Tibial nerve (tissue), 4 donors: Measurements from ENCODE around the gene PDZRN3. TPM values are rescaled to one million over a fixed set of nuclear protein-coding genes. Genes with fewer than 3 reads are reported as not detected.

ENCODE experiments used
- DNase-seq, 2 donors: peaks; one replicate each; pipeline ENCODE4 v3.0.0-alpha.2; 2019; ENCODE audit warnings: low spot score in 2 of 2
- H3K27ac ChIP-seq, 4 donors: fragments of 200-600 bp; sonication (generic) in 3 of 4; one replicate each; pipeline ENCODE4 v1.5.1; 2017 to 2019; ENCODE audit warnings: mild to moderate bottlenecking in 1 of 4
- H3K27me3 ChIP-seq, 2 donors: fragments of 200-600 bp; sonication (generic) in 1 of 2; one replicate each; pipeline versions ENCODE4 v1.5.1 to v1.6.0; 2017 to 2019
- H3K36me3 ChIP-seq, 3 donors: fragments of 200-600 bp; sonication (generic); one replicate each; pipeline ENCODE4 v1.5.1; 2018 to 2019
- H3K4me1 ChIP-seq, 4 donors: fragments of 200-600 bp; sonication (generic) in 3 of 4; one replicate each; pipeline ENCODE4 v1.5.1; 2017 to 2019
- H3K4me3 ChIP-seq, 4 donors: fragments of 200-600 bp; sonication (generic) in 3 of 4; one replicate each; pipeline ENCODE4 v1.5.1; 2017 to 2019; ENCODE audit warnings: mild to moderate bottlenecking in 1 of 4, moderate library complexity in 1 of 4
- H3K9me3 ChIP-seq, 4 donors: fragments of 200-600 bp; sonication (generic) in 3 of 4; one replicate each; pipeline ENCODE4 v1.5.1; 2017 to 2019
- EP300 ChIP-seq, 2 donors: sonication (generic); formaldehyde crosslinking; IDR thresholded peaks; one replicate each; pipeline ENCODE4 v1.6.1; 2017; ENCODE audit warnings: antibody characterized with exemption in 2 of 2, mild to moderate bottlenecking in 1 of 2
- POLR2A ChIP-seq, 2 donors: fragments of 450-650 bp; IDR thresholded peaks; one replicate each; pipeline ENCODE4 v1.6.1; 2017; ENCODE audit warnings: antibody characterized with exemption in 2 of 2, mild to moderate bottlenecking in 2 of 2, moderate library complexity in 2 of 2
- WGBS, 2 donors: methylation state at CpG; one replicate each; pipeline ENCODE4 v1.1.5; 2018; 5-methylcytosine and 5-hydroxymethylcytosine counted together
- total RNA-seq, 4 donors: library from RNA; depleted of rRNA; stranded (reverse); fragments of >200 nt; gene quantifications; one replicate each; pipeline ENCODE4 v1.1.0, GENCODE V29; 2016
- TF ChIP-seq, protein P1 (sequence below), 5 experiments: fragments of 200-600 bp in 3 of 5; fragments of 450-650 bp in 2 of 5; sonication (generic) in 3 of 5; IDR thresholded peaks; one replicate each; pipeline ENCODE4 v1.5.1; 2016 to 2019; ENCODE audit warnings: antibody characterized with exemption in 5 of 5, mild to moderate bottlenecking in 3 of 5, moderate library complexity in 2 of 5

The PDZRN3 gene
- total RNA-seq, 4 donors from 2014 or later, result 48.3 to 87.2 (median 64.3) TPM

DNA sequence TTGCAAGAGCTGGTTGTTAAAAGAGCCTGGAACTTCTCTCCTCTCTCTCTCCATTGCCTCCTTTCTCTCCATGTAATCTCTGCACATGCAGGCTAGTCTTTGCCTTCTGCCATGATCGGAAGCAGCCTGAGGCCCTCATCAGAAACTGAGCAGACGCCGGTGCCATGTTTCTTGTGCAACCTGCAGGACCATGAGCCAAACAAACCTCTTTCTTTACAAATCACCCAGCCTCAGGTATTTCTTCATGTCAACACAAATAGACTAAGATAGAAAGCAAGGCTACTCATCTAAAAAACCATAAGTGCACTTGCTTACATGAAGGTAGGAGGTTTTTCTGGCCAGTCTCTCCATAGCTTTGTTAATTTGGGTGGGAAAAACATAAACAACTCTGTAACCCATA, 8.7 kb downstream of the PDZRN3 start:
- Histone ChIP-seq H3K27me3 (no peaks in the 10 kb centered on the region), H3K27ac (no peak overlapping the region), H3K4me3 (no peak overlapping the region), H3K9me3 (no peaks in the 10 kb centered on the region), H3K4me1 (peaks cover 0 to 63% (median 8%) of the 10 kb centered on the region in 4 donors), H3K36me3 (no peaks in the 10 kb centered on the region)
- TF ChIP-seq EP300 (IDR thresholded peaks at IDR 0.05) (no peak), POLR2A (IDR thresholded peaks at IDR 0.05) (no peak)
- TF ChIP-seq, protein P1, sequence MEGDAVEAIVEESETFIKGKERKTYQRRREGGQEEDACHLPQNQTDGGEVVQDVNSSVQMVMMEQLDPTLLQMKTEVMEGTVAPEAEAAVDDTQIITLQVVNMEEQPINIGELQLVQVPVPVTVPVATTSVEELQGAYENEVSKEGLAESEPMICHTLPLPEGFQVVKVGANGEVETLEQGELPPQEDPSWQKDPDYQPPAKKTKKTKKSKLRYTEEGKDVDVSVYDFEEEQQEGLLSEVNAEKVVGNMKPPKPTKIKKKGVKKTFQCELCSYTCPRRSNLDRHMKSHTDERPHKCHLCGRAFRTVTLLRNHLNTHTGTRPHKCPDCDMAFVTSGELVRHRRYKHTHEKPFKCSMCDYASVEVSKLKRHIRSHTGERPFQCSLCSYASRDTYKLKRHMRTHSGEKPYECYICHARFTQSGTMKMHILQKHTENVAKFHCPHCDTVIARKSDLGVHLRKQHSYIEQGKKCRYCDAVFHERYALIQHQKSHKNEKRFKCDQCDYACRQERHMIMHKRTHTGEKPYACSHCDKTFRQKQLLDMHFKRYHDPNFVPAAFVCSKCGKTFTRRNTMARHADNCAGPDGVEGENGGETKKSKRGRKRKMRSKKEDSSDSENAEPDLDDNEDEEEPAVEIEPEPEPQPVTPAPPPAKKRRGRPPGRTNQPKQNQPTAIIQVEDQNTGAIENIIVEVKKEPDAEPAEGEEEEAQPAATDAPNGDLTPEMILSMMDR (IDR thresholded peaks at IDR 0.05), result no peak
- 88 to 96% methylated on average over 3 of the region's 3 CpGs for WGBS, 2 donors
- no peak for DNase-seq

DNA sequence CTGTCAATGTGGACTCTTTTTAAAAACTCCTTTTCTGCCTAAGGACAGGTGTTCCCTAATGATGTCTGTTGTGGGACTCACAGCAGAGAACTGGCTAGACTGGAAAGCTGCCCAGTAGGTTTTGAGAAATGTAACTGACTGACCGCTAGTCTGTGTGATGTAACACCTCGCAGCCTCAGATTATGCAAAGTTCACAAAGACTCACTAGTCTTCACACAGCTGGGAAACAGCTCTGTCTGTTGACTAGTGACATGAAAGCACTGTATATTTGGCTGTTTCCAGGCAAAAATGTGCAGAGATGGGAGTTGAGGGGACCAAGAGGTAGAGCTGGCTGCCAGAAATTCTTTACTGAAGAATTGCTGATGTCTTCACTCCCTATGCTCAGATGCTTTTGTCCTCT, 10.3 kb downstream of the PDZRN3 start:
- no peak for TF ChIP-seq POLR2A (IDR thresholded peaks at IDR 0.05)
- TF ChIP-seq EP300 (IDR thresholded peaks at IDR 0.05), result peak in 1 of 2 donors; percentile 69
- TF ChIP-seq, protein P1 (IDR thresholded peaks at IDR 0.05), result peak in 2 of 5 experiments; percentile 24 to 26
- Histone ChIP-seq H3K36me3 (no peaks in the 10 kb centered on the region), H3K9me3 (no peaks in the 10 kb centered on the region), H3K4me3 (no peak overlapping the region), H3K27ac (peak overlapping the region in 2 of 4 donors; percentile 24 to 34), H3K4me1 (peaks cover 0 to 68% (median 14%) of the 10 kb centered on the region in 4 donors), H3K27me3 (no peaks in the 10 kb centered on the region)
- DNase-seq, result peak in 1 of 2 donors; percentile 81
- 16 to 31% methylated on average over 2 of the region's 2 CpGs for WGBS, 2 donors

DNA sequence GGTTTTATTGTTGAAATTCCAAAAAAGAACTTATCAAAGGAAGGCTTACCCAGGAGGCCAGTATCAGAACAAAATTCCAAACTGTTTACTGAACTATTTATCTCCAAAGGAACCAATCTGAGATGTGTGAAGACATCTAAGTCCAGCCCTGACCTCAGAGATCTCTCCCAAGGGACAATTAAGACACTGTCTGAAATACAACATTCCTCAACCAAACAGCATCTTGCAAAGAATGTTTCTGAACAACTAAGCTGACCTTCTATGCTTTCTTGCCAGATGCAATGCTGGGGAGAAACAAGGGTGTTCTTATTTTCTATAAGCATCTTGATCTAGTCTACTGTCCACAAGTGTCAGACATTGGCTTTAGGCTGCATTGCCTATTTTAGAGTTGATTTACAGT, 13.6 kb downstream of the PDZRN3 start:
- DNase-seq, result no peak
- H3K4me1 ChIP-seq, result peaks cover 0 to 88% (median 19%) of the 10 kb centered on the region in 4 donors
- no peak overlapping the region for H3K4me3 ChIP-seq
- H3K27me3 ChIP-seq, result no peaks in the 10 kb centered on the region
- H3K27ac ChIP-seq, result peak overlapping the region in 2 of 4 donors; percentile 28 to 33
- no peaks in the 10 kb centered on the region for H3K36me3 ChIP-seq
- H3K9me3 ChIP-seq, result no peaks in the 10 kb centered on the region
- peak in 1 of 2 donors; percentile 11 for TF ChIP-seq EP300 (IDR thresholded peaks at IDR 0.05)
- TF ChIP-seq, protein P1 (IDR thresholded peaks at IDR 0.05), result no peak
- TF ChIP-seq POLR2A (IDR thresholded peaks at IDR 0.05), result no peak

DNA sequence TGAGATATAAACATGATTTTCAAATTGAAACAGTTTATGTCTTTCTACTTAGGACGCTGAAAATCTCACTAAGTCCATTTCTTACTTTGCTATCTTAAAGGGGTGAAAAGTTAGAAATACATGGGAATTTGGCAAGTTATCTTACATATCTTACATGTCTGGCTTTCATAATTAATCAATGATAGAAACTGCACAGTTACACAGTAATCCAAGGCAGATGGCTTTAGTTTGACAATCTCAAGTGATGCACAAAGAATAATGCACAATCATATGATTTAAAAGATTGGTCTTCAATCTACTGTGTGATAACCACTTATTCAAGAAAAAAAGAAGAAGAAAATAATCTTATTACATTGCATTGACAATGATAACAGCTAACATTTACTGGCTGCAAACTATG, 14.2 kb downstream of the PDZRN3 start:
- Histone ChIP-seq H3K27me3 (no peaks in the 10 kb centered on the region), H3K27ac (peak overlapping the region in 2 of 4 donors; percentile 28 to 33), H3K4me3 (no peak overlapping the region), H3K4me1 (peaks cover 0 to 94% (median 25%) of the 10 kb centered on the region in 4 donors), H3K36me3 (no peaks in the 10 kb centered on the region), H3K9me3 (no peaks in the 10 kb centered on the region)
- TF ChIP-seq POLR2A (IDR thresholded peaks at IDR 0.05), result no peak
- TF ChIP-seq EP300 (IDR thresholded peaks at IDR 0.05), result no peak
- TF ChIP-seq, protein P1 (IDR thresholded peaks at IDR 0.05), result no peak
- WGBS, 2 donors, result 45 to 55% methylated on average over 1 of the region's 1 CpG
- no peak for DNase-seq

GRCh38 chr3:73609655-73610054, 15.1 kb downstream of the PDZRN3 start:
- Histone ChIP-seq H3K27me3 (no peaks in the 10 kb centered on the region), H3K4me1 (peaks cover 0 to 94% (median 30%) of the 10 kb centered on the region in 4 donors), H3K27ac (peak overlapping the region in 2 of 4 donors; percentile 50 to 52), H3K36me3 (no peaks in the 10 kb centered on the region), H3K9me3 (no peaks in the 10 kb centered on the region), H3K4me3 (no peak overlapping the region)
- TF ChIP-seq, protein P1 (IDR thresholded peaks at IDR 0.05), result no peak
- no peak for TF ChIP-seq POLR2A (IDR thresholded peaks at IDR 0.05)
- TF ChIP-seq EP300 (IDR thresholded peaks at IDR 0.05), result no peak
- DNase-seq, result no peak
- WGBS, 2 donors, result 81 to 90% methylated on average over 2 of the region's 2 CpGs
